Upper lobe of right lung (tissue), 1 donor: ENCODE results near the gene SFSWAP. TPM values are rescaled to one million over a fixed set of nuclear protein-coding genes. Genes with fewer than 3 reads are reported as not detected.

Experiments used
- ATAC-seq: fragments of 200-7000 bp; cut with Tn5 transposase; one replicate; pipeline ENCODE4 v1.9.1; 2020; ENCODE audit warnings: mild to moderate bottlenecking, moderate library complexity
- DNase-seq: peaks from one replicate; pipeline ENCODE4 v3.0.0-alpha.2; 2020
- H3K27ac ChIP-seq: fragments of 200-600 bp; one replicate; pipeline ENCODE4 v1.8.0; 2022
- H3K27me3 ChIP-seq: fragments of 200-600 bp; one replicate; pipeline ENCODE4 v1.8.0; 2022; ENCODE audit warnings: mild to moderate bottlenecking
- H3K36me3 ChIP-seq: fragments of 200-600 bp; one replicate; pipeline ENCODE4 v1.8.0; 2022
- H3K4me1 ChIP-seq: fragments of 200-600 bp; one replicate; pipeline ENCODE4 v1.8.0; 2022
- H3K4me3 ChIP-seq: fragments of 200-600 bp; one replicate; pipeline ENCODE4 v1.8.0; 2022; ENCODE audit warnings: mild to moderate bottlenecking
- H3K9me3 ChIP-seq: fragments of 200-600 bp; one replicate; pipeline ENCODE4 v1.8.0; 2022
- intact Hi-C: fragments of 100-400 bp; cut with DNase I; formaldehyde crosslinking; loops from one replicate; pipeline ENCODE4 v1.11.0; 2022
- total RNA-seq: library from RNA; stranded (reverse); fragmentation: NEBNext Ultra II Directional; extraction: Animal tissue kit (Norgen Biotek cat#: 25700); gene quantifications from one replicate; pipeline ENCODE4 v1.2.1, GENCODE V29; 2021
- TF ChIP-seq, protein P1 (sequence below): fragments of 200-600 bp; IDR thresholded peaks from one replicate; pipeline ENCODE4 v1.8.0; 2022; ENCODE audit warnings: antibody characterized with exemption
- donor health status: DM: no; HTN: yes; CAD: no; lungs with severe emphysema.

The SFSWAP gene
- total RNA-seq, 1 donor from 2014 or later = 51.2 TPM

DNA sequence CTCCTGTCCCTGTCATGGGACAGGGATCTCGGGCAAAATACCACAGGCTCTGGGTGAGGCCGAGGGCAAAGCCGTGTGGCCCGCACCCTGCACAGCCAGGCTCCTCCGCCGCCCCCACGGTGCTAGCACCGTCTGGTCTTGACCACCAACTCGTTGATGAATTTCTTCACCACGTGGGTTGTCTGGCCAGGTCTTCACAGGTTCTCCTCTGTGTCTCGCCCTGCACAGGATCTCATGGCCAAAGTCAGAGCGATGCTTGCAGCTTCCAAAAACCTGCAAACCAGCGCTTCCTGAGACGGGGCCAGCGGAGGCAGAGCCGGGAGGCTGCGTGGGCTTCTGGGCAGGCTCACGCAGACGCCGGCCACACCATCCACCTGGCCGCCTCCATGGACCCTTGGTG, 88.3 kb downstream of the SFSWAP start:
- intact Hi-C loops = no loop called here
- DNase-seq (no peak), ATAC-seq (no peak)
- TF ChIP-seq, protein P1, sequence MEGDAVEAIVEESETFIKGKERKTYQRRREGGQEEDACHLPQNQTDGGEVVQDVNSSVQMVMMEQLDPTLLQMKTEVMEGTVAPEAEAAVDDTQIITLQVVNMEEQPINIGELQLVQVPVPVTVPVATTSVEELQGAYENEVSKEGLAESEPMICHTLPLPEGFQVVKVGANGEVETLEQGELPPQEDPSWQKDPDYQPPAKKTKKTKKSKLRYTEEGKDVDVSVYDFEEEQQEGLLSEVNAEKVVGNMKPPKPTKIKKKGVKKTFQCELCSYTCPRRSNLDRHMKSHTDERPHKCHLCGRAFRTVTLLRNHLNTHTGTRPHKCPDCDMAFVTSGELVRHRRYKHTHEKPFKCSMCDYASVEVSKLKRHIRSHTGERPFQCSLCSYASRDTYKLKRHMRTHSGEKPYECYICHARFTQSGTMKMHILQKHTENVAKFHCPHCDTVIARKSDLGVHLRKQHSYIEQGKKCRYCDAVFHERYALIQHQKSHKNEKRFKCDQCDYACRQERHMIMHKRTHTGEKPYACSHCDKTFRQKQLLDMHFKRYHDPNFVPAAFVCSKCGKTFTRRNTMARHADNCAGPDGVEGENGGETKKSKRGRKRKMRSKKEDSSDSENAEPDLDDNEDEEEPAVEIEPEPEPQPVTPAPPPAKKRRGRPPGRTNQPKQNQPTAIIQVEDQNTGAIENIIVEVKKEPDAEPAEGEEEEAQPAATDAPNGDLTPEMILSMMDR = no peak
- H3K4me1 ChIP-seq = peaks cover 12% of the 10 kb centered on the region
- no peaks in the 10 kb centered on the region for H3K9me3 ChIP-seq
- no peak overlapping the region for H3K4me3 ChIP-seq
- no peaks in the 10 kb centered on the region for H3K27me3 ChIP-seq
- no peak overlapping the region for H3K27ac ChIP-seq
- peaks cover 52% of the 10 kb centered on the region for H3K36me3 ChIP-seq

DNA sequence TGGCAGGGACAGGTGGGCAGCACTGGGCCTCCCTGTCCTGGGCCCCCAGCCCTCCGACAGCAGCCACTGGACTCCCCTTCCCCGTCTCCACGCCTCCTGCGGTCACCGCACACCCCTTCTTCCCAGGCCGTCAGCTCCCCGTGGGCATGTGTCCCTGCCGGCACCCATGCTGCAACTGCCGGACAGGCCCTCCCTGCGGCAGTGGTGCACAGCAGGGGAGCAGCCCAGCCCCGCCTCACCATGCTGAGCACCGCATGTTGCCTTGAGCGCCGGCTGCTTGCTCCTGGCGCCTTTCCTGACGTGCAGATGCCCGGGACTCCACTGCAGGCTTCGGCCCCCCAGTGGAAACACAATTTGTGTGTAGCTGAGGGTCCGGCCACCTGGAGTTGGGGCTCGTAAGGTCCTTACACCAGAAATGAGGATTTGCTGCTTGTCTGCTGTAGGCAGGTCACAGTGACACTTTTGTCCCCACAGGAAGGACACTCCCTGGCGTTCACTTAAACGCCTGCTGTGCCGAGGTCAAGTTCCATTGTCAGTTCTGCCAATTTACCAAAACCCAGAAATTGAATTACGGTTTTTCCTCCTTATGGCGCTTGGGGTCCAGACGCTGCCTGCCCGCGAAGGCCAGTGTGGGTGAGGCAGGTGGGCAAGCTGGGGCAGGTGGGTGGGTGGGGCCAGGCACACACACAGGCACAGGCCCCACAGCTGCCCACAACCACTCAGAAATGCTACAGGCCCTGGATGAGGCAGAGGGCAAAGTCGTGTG, 89.1 kb downstream of the SFSWAP start:
- intact Hi-C loops = no loop called here
- H3K4me3 ChIP-seq = no peak overlapping the region
- no peak for DNase-seq
- TF ChIP-seq, protein P1 = no peak
- no peak overlapping the region for H3K27ac ChIP-seq
- H3K9me3 ChIP-seq = no peaks in the 10 kb centered on the region
- H3K36me3 ChIP-seq = peaks cover 45% of the 10 kb centered on the region
- H3K27me3 ChIP-seq = no peaks in the 10 kb centered on the region
- no peak for ATAC-seq
- peaks cover 12% of the 10 kb centered on the region for H3K4me1 ChIP-seq

DNA sequence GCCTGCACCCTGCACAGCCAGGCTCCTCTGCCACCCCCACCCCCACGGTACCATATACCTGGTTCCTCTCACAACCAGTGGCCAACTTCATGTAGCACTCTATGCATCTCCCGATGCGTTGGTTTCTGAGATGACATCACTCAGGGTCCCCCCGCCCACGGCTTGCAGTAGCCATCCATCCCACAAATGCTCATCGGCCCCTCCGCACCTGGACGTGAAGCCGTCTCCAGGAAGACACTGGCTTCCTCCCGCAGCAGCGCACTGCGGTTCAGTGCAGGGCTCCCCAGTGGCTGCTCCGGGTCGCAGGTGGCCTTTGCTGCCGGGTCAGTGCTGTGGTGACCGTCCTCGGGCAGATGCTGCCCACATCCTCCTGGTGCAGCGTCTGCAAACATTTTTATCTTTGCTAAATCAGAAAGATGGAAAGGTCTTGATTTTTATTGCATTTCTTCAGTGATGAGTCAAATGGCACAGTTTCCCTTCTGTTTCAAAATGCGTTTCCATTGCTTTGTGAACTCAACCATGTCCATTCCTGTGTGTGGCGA, 89.8 kb downstream of the SFSWAP start:
- ATAC-seq = no peak
- TF ChIP-seq, protein P1 = no peak
- peaks cover 40% of the 10 kb centered on the region for H3K36me3 ChIP-seq

DNA sequence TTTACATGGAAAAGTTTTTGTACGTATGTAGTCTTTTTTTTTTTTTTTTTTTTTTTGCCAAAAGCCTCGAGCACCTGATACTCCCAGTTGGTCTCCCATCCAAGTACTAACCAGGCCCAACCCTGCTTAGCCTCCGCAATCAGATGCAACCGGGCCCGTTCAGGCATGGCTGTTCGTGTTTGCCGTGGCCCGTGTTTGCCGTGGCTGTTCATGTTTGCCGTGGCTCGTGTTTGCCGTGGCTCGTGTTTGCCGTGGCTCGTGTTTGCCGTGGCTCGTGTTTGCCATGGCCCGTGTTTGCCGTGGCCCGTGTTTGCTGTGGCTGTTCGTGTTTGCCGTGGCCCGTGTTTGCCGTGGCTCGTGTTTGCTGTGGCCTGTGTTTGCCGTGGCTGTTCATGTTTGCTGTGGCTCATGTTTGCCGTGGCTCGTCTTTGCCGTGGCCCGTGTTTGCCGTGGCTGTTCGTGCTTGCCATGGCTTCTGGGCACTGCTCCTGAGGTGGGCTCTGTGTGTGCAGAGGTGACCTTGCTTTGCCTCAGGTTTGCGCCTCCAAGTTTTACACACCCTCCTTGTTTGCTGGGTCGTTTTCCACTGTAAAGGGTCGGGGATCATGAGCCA, 90.5 kb downstream of the SFSWAP start:
- intact Hi-C loops = no loop called here
- Histone ChIP-seq H3K4me1 (peaks cover 7% of the 10 kb centered on the region), H3K4me3 (no peak overlapping the region), H3K36me3 (peaks cover 40% of the 10 kb centered on the region), H3K27me3 (no peaks in the 10 kb centered on the region), H3K27ac (no peak overlapping the region), H3K9me3 (no peaks in the 10 kb centered on the region)
- TF ChIP-seq, protein P1 = no peak
- ATAC-seq (no peak), DNase-seq (no peak)

More for the DNA sequence above, 89.8 kb downstream of the SFSWAP start:
- Histone ChIP-seq H3K4me3 (no peak overlapping the region), H3K27ac (no peak overlapping the region), H3K27me3 (no peaks in the 10 kb centered on the region), H3K4me1 (peaks cover 7% of the 10 kb centered on the region), H3K9me3 (no peaks in the 10 kb centered on the region)
- intact Hi-C loops = no loop called here
- no peak for DNase-seq

DNA sequence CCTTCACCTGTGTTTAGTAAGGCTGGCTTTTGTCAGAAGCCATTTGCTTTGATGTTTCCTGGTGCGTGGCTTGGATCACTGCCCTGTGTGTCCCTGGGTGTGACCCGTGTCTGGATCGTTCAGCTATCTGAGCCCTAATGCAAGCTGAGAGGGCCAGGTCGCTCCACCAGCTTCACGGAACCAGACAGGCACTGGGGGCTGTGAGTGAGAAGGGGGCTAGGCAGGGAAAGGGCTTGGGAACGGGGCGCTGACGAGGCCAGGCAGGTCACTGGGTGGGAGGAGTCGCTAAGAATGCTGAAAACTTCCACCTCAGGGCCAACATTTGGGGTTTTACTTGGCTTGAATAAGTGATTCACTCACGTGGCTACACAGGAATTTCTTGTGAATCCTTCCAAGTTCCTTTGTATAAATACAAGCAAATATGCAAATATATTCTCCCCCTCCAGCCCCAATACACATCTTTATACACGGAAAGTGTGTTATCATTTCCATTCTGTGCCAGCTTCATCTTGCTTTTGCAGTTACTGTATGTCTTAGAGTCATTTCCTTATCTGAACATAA, 93.2 kb downstream of the SFSWAP start:
- DNase-seq (no peak), ATAC-seq (no peak)
- Histone ChIP-seq H3K36me3 (peaks cover 21% of the 10 kb centered on the region), H3K27me3 (no peaks in the 10 kb centered on the region), H3K4me3 (no peak overlapping the region), H3K27ac (no peak overlapping the region), H3K9me3 (no peaks in the 10 kb centered on the region), H3K4me1 (peaks cover 7% of the 10 kb centered on the region)
- intact Hi-C loops = no loop called here
- TF ChIP-seq, protein P1 = no peak
